ENCODE measurements around the gene LRRC8A.

LRRC8A gene

GRCh38 chr9:128901822-128902221, 19.9 kb downstream of the LRRC8A start:
- DNase-seq (ENCODE audit: low spot score): no peak

GRCh38 chr9:128902351-128903078, 20.6 kb downstream of the LRRC8A start:
- no peak for DNase-seq (ENCODE audit: low spot score)

GRCh38 chr9:128903079-128903461, 21.1 kb downstream of the LRRC8A start:
- no peak for DNase-seq (ENCODE audit: low spot score)

GRCh38 chr9:128903871-128904620, 22.1 kb downstream of the LRRC8A start:
- DNase-seq (ENCODE audit: low spot score): no peak

- no peak for DNase-seq (ENCODE audit: low spot score)
Observed at GRCh38 chr9:128905964-128906363, 24.0 kb downstream of the LRRC8A start.

GRCh38 chr9:128906741-128907140, 24.8 kb downstream of the LRRC8A start:
- DNase-seq (ENCODE audit: low spot score): no peak

GRCh38 chr9:128908372-128908771, 26.4 kb downstream of the LRRC8A start:
- DNase-seq (ENCODE audit: low spot score): peak; percentile 36

- no peak for DNase-seq (ENCODE audit: low spot score)
Observed at GRCh38 chr9:128909859-128910258, 27.9 kb downstream of the LRRC8A start.

GRCh38 chr9:128910906-128911305, 29.0 kb downstream of the LRRC8A start:
- DNase-seq (ENCODE audit: low spot score): peak; percentile 34

GRCh38 chr9:128911529-128912035, 29.6 kb downstream of the LRRC8A start:
- peak; percentile 45 for DNase-seq (ENCODE audit: low spot score)

GRCh38 chr9:128912270-128912853, 30.4 kb downstream of the LRRC8A start:
- DNase-seq (ENCODE audit: low spot score): peak; percentile 38

- DNase-seq (ENCODE audit: low spot score): no peak
Observed at GRCh38 chr9:128913048-128913900, 31.3 kb downstream of the LRRC8A start.

GRCh38 chr9:128913995-128914772, 32.3 kb downstream of the LRRC8A start:
- no peak for DNase-seq (ENCODE audit: low spot score)

GRCh38 chr9:128916204-128916603, 34.3 kb downstream of the LRRC8A start:
- DNase-seq (ENCODE audit: low spot score): peak; percentile 41

- no peak for DNase-seq (ENCODE audit: low spot score)
Observed at GRCh38 chr9:128916745-128917144, 34.8 kb downstream of the LRRC8A start.

GRCh38 chr9:128917151-128917849, 35.4 kb downstream of the LRRC8A start:
- DNase-seq (ENCODE audit: low spot score): no peak

- no peak for DNase-seq (ENCODE audit: low spot score)
Observed at GRCh38 chr9:128918921-128919320, 37.0 kb downstream of the LRRC8A start.

GRCh38 chr9:128919402-128920089, 37.6 kb downstream of the LRRC8A start:
- DNase-seq (ENCODE audit: low spot score): peak; percentile 45

GRCh38 chr9:128920381-128921058, 38.6 kb downstream of the LRRC8A start, which contains the start of gene PHYHD1:
PHYHD1 (plus strand) TSS chr9:128920982; CDS start chr9:128922324, 1,342 bp downstream.
- peak; percentile 46 for DNase-seq (ENCODE audit: low spot score)
